Osteoblast (primary cell): Measurements from ENCODE around the gene FAM110A. TPM values are rescaled to one million over a fixed set of nuclear protein-coding genes. Genes with fewer than 3 reads are reported as not detected.

ENCODE experiments used
- DNase-seq: peaks from one replicate; pipeline ENCODE4 v3.0.0; 2011; ENCODE audit warnings: low spot score, mixed read lengths; ENCODE audit not compliant: insufficient read length; ENCODE audit errors: missing footprints
- H2AFZ ChIP-seq: 2 replicates; pipeline ENCODE4 v1.6.0; 2011; ENCODE audit warnings: mild to moderate bottlenecking, low read length
- H3K27ac ChIP-seq: 2 replicates; pipeline ENCODE4 v1.5.1; 2011; ENCODE audit warnings: mild to moderate bottlenecking, low read depth, low read length, moderate library complexity
- H3K27me3 ChIP-seq: 2 replicates; pipeline ENCODE4 v1.6.0; 2012; ENCODE audit warnings: mild to moderate bottlenecking, control low read depth, inconsistent platforms, low read length, moderate library complexity; ENCODE audit not compliant: insufficient read depth
- H3K36me3 ChIP-seq: 2 replicates; pipeline ENCODE4 v1.5.1; 2011; ENCODE audit warnings: mild to moderate bottlenecking, low read length, control low read depth, moderate library complexity; ENCODE audit not compliant: insufficient read depth
- H3K4me1 ChIP-seq: 2 replicates; pipeline ENCODE4 v1.5.1; 2011; ENCODE audit warnings: mild to moderate bottlenecking, low read length, control low read depth, moderate library complexity; ENCODE audit not compliant: insufficient read depth
- H3K4me2 ChIP-seq: 2 replicates; pipeline ENCODE4 v1.6.0; 2011; ENCODE audit warnings: mild to moderate bottlenecking, low read length; ENCODE audit not compliant: insufficient read depth
- H3K4me3 ChIP-seq: fragments of 200-600 bp; sonication (generic); 3 replicates; pipeline ENCODE4 v1.5.1; 2012; ENCODE audit warnings: mild to moderate bottlenecking, low read length, inconsistent platforms; ENCODE audit not compliant: insufficient read depth
- H3K79me2 ChIP-seq: 2 replicates; pipeline ENCODE4 v1.6.0; 2012; ENCODE audit warnings: mild to moderate bottlenecking, low read length, control low read depth, inconsistent platforms; ENCODE audit not compliant: insufficient read depth
- H3K9me3 ChIP-seq: 2 replicates; pipeline ENCODE4 v1.5.1; 2011; ENCODE audit warnings: low read depth, low read length, control low read depth
- H4K20me1 ChIP-seq: 2 replicates; pipeline ENCODE4 v1.6.0; 2012; ENCODE audit warnings: mild to moderate bottlenecking, low read length, control low read depth; ENCODE audit not compliant: insufficient read depth
- CTCF ChIP-seq: IDR thresholded peaks from 2 replicates; pipeline ENCODE4 v1.5.1; 2011; ENCODE audit warnings: mild to moderate bottlenecking, low read depth, low read length, moderate library complexity; ENCODE audit errors: extremely low read depth
- total RNA-seq: library from RNA; depleted of rRNA; stranded (reverse); fragments of >200 nt; gene quantifications from 2 replicates; pipeline ENCODE4 v1.2.3, GENCODE V29; 2012

Gene FAM110A
- total RNA-seq, 1 donor: 9.8 TPM

DNA sequence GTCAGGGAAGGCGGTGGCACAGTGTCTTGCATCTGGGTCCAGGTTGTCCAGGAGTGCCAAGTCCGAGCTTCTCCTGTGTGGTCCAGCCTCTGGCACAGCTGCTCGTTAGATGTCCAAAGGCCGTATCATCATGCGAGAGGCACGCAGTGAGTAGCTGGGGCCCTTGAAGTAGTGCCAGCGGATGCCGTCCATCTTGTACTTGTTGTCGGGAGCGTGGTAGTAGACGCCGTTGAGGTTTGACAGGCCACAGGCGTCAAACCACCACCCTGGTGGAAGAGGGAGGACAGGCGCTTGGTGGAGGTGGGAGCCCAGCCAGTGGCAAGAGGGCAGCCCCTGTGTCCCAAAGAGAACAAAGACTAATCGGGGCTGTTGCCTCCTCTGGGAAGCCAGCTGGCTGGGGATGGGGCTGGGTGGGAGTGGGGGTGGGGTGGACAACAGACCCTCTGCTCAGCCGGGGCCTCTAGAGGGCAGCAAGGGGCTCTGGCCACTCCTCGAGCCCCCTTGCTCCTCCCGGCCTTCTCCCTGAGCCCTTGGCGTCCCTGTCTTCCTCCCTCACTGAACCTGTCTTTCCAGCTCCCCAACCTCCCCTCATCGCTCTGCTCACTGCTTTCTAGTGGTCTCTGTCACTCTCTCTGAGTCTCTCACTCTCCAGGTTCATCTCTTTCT is 39.5 kb downstream of the FAM110A start:
- Histone ChIP-seq H3K4me3 (no peak overlapping the region), H3K4me2 (no peak overlapping the region), H4K20me1 (no peaks in the 10 kb centered on the region), H3K4me1 (no peaks in the 10 kb centered on the region), H3K27ac (no peak overlapping the region), H2AFZ (no peak overlapping the region), H3K9me3 (no peaks in the 10 kb centered on the region), H3K36me3 (no peaks in the 10 kb centered on the region), H3K27me3 (no peaks in the 10 kb centered on the region), H3K79me2 (no peaks in the 10 kb centered on the region)
- no peak for TF ChIP-seq CTCF
- DNase-seq: no peak

DNA sequence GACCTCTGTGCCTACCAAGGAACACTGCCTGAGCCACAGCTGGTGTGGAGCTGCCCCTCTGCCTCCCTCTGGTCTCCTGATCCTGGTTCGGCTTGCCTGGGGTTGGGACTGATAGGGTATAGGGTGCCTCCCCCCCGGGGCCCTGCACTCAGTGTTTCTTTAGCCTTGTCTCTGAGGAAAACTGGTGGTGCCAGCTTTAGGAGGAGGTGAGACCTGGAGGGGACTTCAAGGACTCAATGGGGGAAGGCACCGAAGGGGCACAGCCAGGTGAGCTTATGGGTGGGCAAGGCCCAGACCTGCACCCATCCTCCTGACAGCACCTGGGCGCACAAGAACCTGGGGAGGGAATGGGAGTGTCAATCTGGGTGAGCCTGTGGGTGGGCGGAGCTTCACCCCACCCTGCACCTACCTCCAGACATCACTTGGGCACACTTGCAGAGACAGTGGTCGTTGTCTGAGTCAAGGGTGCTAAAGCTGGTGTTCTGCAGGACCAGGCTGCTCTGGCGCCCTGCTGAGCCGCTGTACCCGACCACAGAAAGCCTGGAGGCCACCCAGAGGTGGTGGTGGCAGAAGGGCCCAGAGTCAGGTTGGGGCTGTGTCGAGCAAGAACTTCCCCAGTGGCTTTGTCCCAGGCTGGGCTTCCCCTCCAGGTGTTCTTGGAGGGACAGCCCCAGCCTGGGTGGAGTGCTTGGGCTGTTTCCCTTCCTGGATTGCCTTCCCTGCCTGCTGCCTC is 40.5 kb downstream of the FAM110A start:
- Histone ChIP-seq H3K4me2 (no peak overlapping the region), H2AFZ (no peak overlapping the region), H3K27ac (no peak overlapping the region), H3K9me3 (no peaks in the 10 kb centered on the region), H3K4me3 (no peak overlapping the region), H3K4me1 (no peaks in the 10 kb centered on the region), H3K36me3 (no peaks in the 10 kb centered on the region), H3K79me2 (no peaks in the 10 kb centered on the region), H3K27me3 (no peaks in the 10 kb centered on the region), H4K20me1 (no peaks in the 10 kb centered on the region)
- TF ChIP-seq CTCF: no peak
- no peak for DNase-seq

DNA sequence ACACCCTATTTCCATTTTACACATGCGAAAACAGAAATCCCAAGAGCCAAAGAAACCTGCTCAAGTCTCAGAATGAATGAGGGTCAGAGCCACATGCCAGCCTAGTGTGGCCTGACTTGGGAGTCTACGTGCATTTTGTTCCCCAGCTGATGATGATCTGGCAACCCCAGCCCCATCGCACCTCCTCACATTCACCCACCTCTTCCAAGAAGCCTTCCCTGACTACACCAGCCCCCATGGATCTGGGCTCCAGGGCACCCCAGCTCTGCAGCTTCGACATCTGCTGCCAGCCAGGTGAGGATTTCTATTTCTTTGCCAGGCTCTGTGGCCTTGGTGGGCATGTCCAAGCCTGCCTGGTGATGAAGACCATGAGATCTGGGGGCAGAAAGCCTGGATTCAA is 41.6 kb downstream of the FAM110A start:
- Histone ChIP-seq H3K36me3 (no peaks in the 10 kb centered on the region), H3K4me1 (no peaks in the 10 kb centered on the region), H4K20me1 (no peaks in the 10 kb centered on the region), H2AFZ (no peak overlapping the region), H3K27me3 (no peaks in the 10 kb centered on the region), H3K79me2 (no peaks in the 10 kb centered on the region), H3K4me3 (no peak overlapping the region), H3K9me3 (no peaks in the 10 kb centered on the region), H3K27ac (no peak overlapping the region), H3K4me2 (no peak overlapping the region)
- DNase-seq: no peak
- no peak for TF ChIP-seq CTCF

- Histone ChIP-seq H3K4me1 (peaks cover 11% of the 10 kb centered on the region), H4K20me1 (no peaks in the 10 kb centered on the region), H3K79me2 (no peaks in the 10 kb centered on the region), H3K27ac (no peak overlapping the region), H3K4me3 (no peak overlapping the region), H2AFZ (no peak overlapping the region), H3K9me3 (no peaks in the 10 kb centered on the region), H3K4me2 (no peak overlapping the region), H3K36me3 (no peaks in the 10 kb centered on the region), H3K27me3 (no peaks in the 10 kb centered on the region)
- no peak for TF ChIP-seq CTCF
- DNase-seq: no peak
Measured at GRCh38 chr20:877814-878213, 44.3 kb downstream of the FAM110A start.
